ENCODE results near the gene HMCN2.

HMCN2 gene

DNA sequence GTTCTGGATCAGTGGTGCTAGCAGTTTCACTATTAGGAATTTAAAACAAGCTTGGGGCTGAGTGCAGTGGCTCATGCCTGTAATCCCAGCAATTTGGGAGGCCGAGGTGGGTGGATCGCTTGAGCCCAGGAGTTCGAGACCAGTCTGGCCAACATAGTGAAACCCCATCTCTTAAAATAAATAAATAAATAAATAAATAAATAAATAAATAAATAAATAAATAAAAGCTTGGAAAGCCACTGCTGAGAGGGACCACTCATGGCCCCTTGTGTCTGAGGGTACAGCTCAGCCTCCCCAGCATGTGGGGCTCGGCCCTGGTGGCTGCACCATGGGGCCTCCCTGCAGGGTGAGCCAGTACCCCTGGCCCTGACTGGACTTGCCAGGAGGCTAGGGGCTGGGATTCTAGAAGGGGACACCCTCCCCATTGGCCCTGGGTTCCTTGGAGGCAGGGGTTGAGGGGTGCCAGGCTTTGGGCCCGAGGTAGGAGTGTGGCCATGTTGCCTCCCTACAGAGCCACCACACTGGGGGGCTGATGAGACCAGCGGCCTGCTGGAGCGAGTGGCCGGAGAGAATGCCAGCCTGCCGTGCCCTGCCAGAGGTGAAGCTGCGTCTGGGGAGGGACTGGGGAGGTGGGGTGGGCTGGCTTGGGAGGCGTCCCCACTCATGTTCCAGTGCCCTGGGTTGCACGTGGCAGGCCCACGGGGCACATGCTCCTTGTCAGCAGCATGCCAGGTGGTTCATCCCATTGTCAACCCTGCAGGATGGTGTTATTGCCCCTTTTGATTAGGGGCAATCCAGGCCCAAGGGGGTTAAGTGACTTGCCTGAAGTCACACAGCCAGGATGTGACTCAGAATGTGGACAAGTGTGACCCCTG is 76.5 kb downstream of the HMCN2 start:
- TF ChIP-seq CTCF (IDR thresholded peaks at IDR 0.05): no peak
- no peak for TF ChIP-seq ZFX (IDR thresholded peaks at IDR 0.05; ENCODE audit: borderline replicate concordance)
- no peak overlapping the region for H3K27ac ChIP-seq

- TF ChIP-seq ZFX (IDR thresholded peaks at IDR 0.05; ENCODE audit: borderline replicate concordance) (no peak), CTCF (IDR thresholded peaks at IDR 0.05) (no peak)
- no peak overlapping the region for H3K27ac ChIP-seq
These were observed 77.1 kb downstream of the HMCN2 start for GRCh38 chr9:130342714-130343085.

- TF ChIP-seq CTCF (IDR thresholded peaks at IDR 0.05) (peak; percentile 91), ZFX (IDR thresholded peaks at IDR 0.05; ENCODE audit: borderline replicate concordance) (no peak)
- H3K27ac ChIP-seq: no peak overlapping the region
These were observed 77.9 kb downstream of the HMCN2 start for GRCh38 chr9:130343445-130343918.

DNA sequence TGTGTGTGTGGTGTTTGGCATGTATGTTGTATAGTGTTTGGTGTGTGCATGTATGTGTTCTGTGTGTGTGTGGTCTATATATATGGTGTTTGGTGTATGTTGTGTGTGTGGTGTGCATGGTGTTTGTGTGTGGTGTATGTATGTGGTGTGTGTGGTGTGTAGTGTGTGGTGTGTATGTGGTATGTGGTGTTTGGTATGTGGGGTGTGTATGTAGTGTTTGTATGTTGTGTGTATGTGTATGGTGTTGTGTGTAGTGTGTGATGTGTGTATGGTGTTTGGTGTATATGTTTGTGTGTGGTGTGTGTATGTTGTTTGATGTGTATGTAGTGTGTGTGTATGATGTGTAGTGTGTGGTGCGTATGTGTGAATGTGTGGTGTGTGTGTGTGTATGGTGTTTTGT is 78.8 kb downstream of the HMCN2 start:
- TF ChIP-seq CTCF (IDR thresholded peaks at IDR 0.05): no peak
- no peak for TF ChIP-seq ZFX (IDR thresholded peaks at IDR 0.05; ENCODE audit: borderline replicate concordance)
- no peak overlapping the region for H3K27ac ChIP-seq

DNA sequence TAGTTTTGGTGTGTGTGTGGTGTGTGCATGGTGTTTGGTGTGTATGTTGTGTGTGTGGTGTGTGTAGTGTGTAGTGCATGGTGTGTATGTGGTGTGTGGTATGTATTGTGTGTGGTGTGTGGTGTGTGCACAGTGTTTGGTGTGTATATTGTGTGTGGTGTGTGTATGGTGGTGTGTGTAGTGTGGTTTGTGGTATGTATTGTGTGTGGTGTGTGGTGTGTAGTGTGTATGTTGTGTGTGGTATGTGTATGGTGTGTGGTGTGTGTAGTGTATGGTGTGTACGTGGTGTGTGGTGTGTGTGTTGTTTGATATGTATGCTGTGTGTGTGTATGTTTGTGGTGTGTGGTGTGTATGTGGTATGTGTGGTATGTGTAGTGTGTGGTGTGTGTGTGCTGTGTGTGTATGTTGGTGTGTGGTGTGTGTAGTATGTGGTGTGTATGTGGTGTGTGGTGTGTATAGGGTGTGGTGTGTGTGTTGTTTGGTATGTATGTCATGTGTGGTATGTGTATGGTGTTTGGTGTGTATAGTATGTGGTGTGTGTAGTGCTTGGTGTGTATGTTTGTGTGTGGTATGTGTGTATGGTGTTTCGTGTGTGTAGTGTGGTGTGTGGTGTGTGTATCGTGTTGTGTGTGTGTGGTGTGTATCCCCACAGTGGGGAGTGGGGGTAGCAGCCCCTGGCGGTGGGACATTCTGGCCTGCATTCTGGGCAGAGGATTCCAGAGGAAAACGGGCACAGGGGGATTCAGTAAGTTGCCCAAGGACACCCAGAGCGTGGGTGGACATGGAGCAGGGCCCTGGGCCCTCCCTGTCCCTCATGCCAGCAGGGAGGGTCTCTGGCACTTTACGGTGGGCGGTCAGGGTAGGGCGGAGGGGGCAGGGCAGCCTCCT is 79.7 kb downstream of the HMCN2 start:
- TF ChIP-seq CTCF (IDR thresholded peaks at IDR 0.05) (no peak), ZFX (IDR thresholded peaks at IDR 0.05; ENCODE audit: borderline replicate concordance) (no peak)
- H3K27ac ChIP-seq: no peak overlapping the region

DNA sequence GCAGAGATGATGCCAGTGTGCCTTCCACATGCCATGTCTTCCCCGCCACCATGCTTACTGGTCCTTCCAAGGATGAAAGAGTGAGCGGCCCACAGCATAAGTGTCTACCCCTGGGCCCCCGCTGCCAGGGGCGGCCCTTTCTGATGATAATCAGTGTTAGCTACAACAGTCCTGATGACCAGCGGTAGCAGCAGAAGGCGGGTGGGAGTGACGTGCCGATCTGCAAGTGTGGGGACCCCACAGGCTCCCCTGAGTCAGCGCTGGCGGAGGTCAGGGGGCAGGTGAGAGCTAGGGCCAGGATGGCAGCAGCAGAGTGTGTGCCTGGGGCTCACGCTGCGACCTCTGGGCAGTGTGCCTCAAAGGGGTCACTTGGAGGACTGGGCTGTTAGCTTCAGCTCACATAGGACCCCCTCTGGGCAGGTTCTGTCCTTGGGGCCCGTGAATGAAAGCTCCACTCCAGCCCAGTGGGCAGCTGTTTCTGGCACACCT is 80.4 kb downstream of the HMCN2 start:
- no peak overlapping the region for H3K27ac ChIP-seq
- TF ChIP-seq ZFX (IDR thresholded peaks at IDR 0.05; ENCODE audit: borderline replicate concordance) (no peak), CTCF (IDR thresholded peaks at IDR 0.05) (no peak)

Measured in 22Rv1 (cell line).